GM23338 (cell line): Measurements from ENCODE around the gene MSL1. TPM values are rescaled to one million over a fixed set of nuclear protein-coding genes. Genes with fewer than 3 reads are reported as not detected.

ENCODE experiments used
- ATAC-seq: fragments of 200-7000 bp; cut with Tn5 transposase; 3 replicates; pipeline ENCODE4 v1.9.1; 2020
- DNase-seq: peaks from one replicate; pipeline ENCODE4 v3.0.0-alpha.2; 2015; ENCODE audit warnings: low spot score
- H2AFZ ChIP-seq: fragments of 200-600 bp; sonication (generic); 2 replicates; pipeline ENCODE4 v1.8.0; 2016; ENCODE audit warnings: antibody characterized with exemption, mild to moderate bottlenecking, moderate library complexity
- H3F3A ChIP-seq: fragments of 200-600 bp; sonication (generic); replicated peaks from 2 replicates; pipeline ENCODE4 v1.8.0; 2017; ENCODE audit warnings: antibody characterized with exemption, mixed run types, low read depth
- H3K27ac ChIP-seq: fragments of 200-600 bp; sonication (generic); 2 replicates; pipeline ENCODE4 v1.6.1; 2016; ENCODE audit warnings: low read depth
- H3K27me3 ChIP-seq: fragments of 200-600 bp; sonication (generic); 2 replicates; pipeline ENCODE4 v1.8.0; 2016; ENCODE audit warnings: mild to moderate bottlenecking, mixed run types, moderate library complexity; ENCODE audit not compliant: insufficient read depth
- H3K36me3 ChIP-seq: fragments of 200-600 bp; sonication (generic); 2 replicates; pipeline ENCODE4 v1.8.0; 2016; ENCODE audit warnings: mild to moderate bottlenecking; ENCODE audit not compliant: insufficient read depth
- H3K4me1 ChIP-seq: fragments of 200-600 bp; sonication (generic); 2 replicates; pipeline ENCODE4 v1.8.0; 2016; ENCODE audit warnings: mild to moderate bottlenecking, moderate library complexity; ENCODE audit not compliant: insufficient read depth
- H3K4me2 ChIP-seq: fragments of 200-600 bp; sonication (generic); 2 replicates; pipeline ENCODE4 v1.7.1; 2017; ENCODE audit warnings: mixed run types
- H3K4me3 ChIP-seq: fragments of 200-600 bp; sonication (generic); 2 replicates; pipeline ENCODE4 v1.6.1; 2016; ENCODE audit warnings: mixed run types
- H3K79me2 ChIP-seq: fragments of 200-600 bp; sonication (generic); replicated peaks from 2 replicates; pipeline ENCODE4 v1.8.0; 2017; ENCODE audit warnings: mild to moderate bottlenecking; ENCODE audit not compliant: insufficient read depth
- H3K9me2 ChIP-seq: fragments of 200-600 bp; sonication (generic); 2 replicates; pipeline ENCODE4 v1.8.0; 2017; ENCODE audit not compliant: insufficient read depth
- H4K20me1 ChIP-seq: fragments of 200-600 bp; sonication (generic); replicated peaks from 2 replicates; pipeline ENCODE4 v1.8.0; 2017; ENCODE audit warnings: mild to moderate bottlenecking; ENCODE audit not compliant: insufficient read depth
- H3K27ac Mint-ChIP-seq: 2 replicates; pipeline ENCODE4 v1.8.0; 2020; ENCODE audit warnings: inconsistent platforms, mild to moderate bottlenecking, moderate library complexity, mixed read lengths
- H3K27me3 Mint-ChIP-seq: 3 replicates; pipeline ENCODE4 v1.8.0; 2022; ENCODE audit warnings: low read depth, mild to moderate bottlenecking, moderate library complexity, mixed read lengths, inconsistent platforms; ENCODE audit not compliant: insufficient read depth, poor library complexity
- H3K36me3 Mint-ChIP-seq: 3 replicates; pipeline ENCODE4 v1.8.0; 2021; ENCODE audit warnings: low read depth, mild to moderate bottlenecking, inconsistent platforms, moderate library complexity, mixed read lengths
- H3K4me1 Mint-ChIP-seq: 3 replicates; pipeline ENCODE4 v1.8.0; 2020; ENCODE audit warnings: mild to moderate bottlenecking, inconsistent platforms, mixed read lengths
- H3K4me3 Mint-ChIP-seq: 3 replicates; pipeline ENCODE4 v1.8.0; 2021; ENCODE audit warnings: moderate library complexity, mild to moderate bottlenecking, inconsistent platforms, mixed read lengths
- H3K9me3 Mint-ChIP-seq: 3 replicates; pipeline ENCODE4 v1.8.0; 2020; ENCODE audit warnings: moderate library complexity, mild to moderate bottlenecking, inconsistent platforms, mixed read lengths
- EZH2phosphoT487 ChIP-seq: fragments of 200-600 bp; sonication (generic); IDR thresholded peaks from one replicate; pipeline ENCODE4 v1.8.1; 2018; ENCODE audit warnings: antibody characterized with exemption; ENCODE audit not compliant: unreplicated experiment
- JUNB ChIP-seq: IDR thresholded peaks from one replicate; pipeline ENCODE4 v1.6.1; 2016; ENCODE audit warnings: antibody characterized with exemption; ENCODE audit not compliant: unreplicated experiment
- NANOG ChIP-seq: IDR thresholded peaks from 2 replicates; pipeline ENCODE4 v1.6.1; 2016; ENCODE audit warnings: antibody characterized with exemption, borderline replicate concordance
- POLR2AphosphoS5 ChIP-seq: IDR thresholded peaks from 2 replicates; pipeline ENCODE4 v1.6.1; 2016; ENCODE audit warnings: antibody characterized with exemption, low read depth
- STAT1 ChIP-seq: IDR thresholded peaks from one replicate; pipeline ENCODE4 v1.6.1; 2016; ENCODE audit warnings: antibody characterized with exemption; ENCODE audit not compliant: unreplicated experiment
- ZNF331 ChIP-seq: fragments of 250-450 bp; sonication (Bioruptor Pico); IDR thresholded peaks from 2 replicates; pipeline ENCODE4 v1.5.0; 2020; ENCODE audit warnings: low read depth, mild to moderate bottlenecking, moderate library complexity
- ZNF462 ChIP-seq: fragments of 250-450 bp; sonication (Bioruptor Pico); IDR thresholded peaks from 2 replicates; pipeline ENCODE4 v1.5.0; 2020; ENCODE audit warnings: mild to moderate bottlenecking, moderate library complexity
- polyA plus RNA-seq: library from polyadenylated mRNA; unstranded; fragments of >200 nt; fragmentation: Nextera tagmentation; extraction: Ambion mirVana; gene quantifications from 2 replicates; pipeline ENCODE4 v1.2.1, GENCODE V29; 2016
- total RNA-seq: library from RNA; depleted of rRNA; stranded (reverse); fragments of >200 nt; shearing (Covaris generic); gene quantifications from 2 replicates; pipeline ENCODE4 v1.2.3, GENCODE V29; 2014

Gene MSL1
- total and polyA plus RNA-seq, 2 experiments from 2014 or later: 16.2 to 56.5 TPM

GRCh38 chr17:40174514-40174913 lies 52.7 kb downstream of the MSL1 start:
- H3K27me3 Mint-ChIP-seq: peaks cover 12% of the 10 kb centered on the region
- no peak overlapping the region for H3K27ac ChIP-seq
- no peak overlapping the region for H3K4me3 ChIP-seq
- H3F3A ChIP-seq: peaks cover 18% of the 10 kb centered on the region; the same call in 1 of the 2 replicates
- H3K36me3 ChIP-seq: peaks cover 25% of the 10 kb centered on the region
- no peaks in the 10 kb centered on the region; the same call in 2 of the 3 replicates for H3K9me3 Mint-ChIP-seq
- no peaks in the 10 kb centered on the region for H3K27me3 ChIP-seq
- peaks cover 53% of the 10 kb centered on the region for H3K36me3 Mint-ChIP-seq
- H3K79me2 ChIP-seq: no peaks in the 10 kb centered on the region
- DNase-seq (no peak), ATAC-seq (no peak)
- H3K4me1 Mint-ChIP-seq: peaks cover 20% of the 10 kb centered on the region
- H3K27ac Mint-ChIP-seq: no peak overlapping the region
- no peaks in the 10 kb centered on the region for H3K9me2 ChIP-seq
- H3K4me1 ChIP-seq: no peaks in the 10 kb centered on the region; the same call in 1 of the 2 replicates
- no peak overlapping the region for H3K4me3 Mint-ChIP-seq
- no peak overlapping the region for H3K4me2 ChIP-seq
- peaks cover 8% of the 10 kb centered on the region; the same call in 1 of the 2 replicates for H4K20me1 ChIP-seq
- H2AFZ ChIP-seq: no peak overlapping the region
- TF ChIP-seq STAT1 (no peak), JUNB (no peak), POLR2AphosphoS5 (no peak), EZH2phosphoT487 (no peak), ZNF462 (CRISPR knock-in tag) (no peak), ZNF331 (no peak), NANOG (no peak)
